ENCODE results near the gene SSR4. TPM values are rescaled to one million over a fixed set of nuclear protein-coding genes. Genes with fewer than 3 reads are reported as not detected.

Gene SSR4
- total and polyA plus RNA-seq, 2 of the 8 experiments (the other 6 are each of a cell fraction or from before 2014, with no cell fraction given), result 168 to 642 TPM

DNA sequence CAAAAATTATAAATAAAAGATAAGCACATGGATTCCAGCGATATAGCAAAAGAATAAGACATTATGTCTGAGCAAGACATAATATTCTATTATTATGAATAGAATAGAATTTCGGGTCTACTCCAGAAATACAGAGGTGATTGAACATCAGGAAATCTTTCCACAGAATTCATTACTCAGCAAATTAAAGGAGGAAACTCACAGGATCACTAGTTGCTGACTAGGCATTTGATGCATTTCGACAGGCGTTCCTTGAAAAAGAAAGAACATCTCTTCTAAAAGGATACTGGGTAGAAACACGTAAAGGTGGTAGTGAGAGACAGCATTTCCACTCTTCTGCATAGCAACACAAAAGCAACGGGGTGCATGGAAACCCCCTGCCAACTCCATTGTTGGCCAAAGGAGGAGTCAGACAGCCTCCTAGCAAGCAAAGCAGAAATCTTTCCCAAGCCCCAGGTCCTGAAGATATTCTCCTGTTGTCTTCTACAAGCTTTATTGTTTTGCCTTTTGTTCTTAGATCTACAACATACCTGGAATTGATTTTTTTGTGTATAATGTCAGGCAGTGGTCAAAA lies 50.1 kb downstream of the SSR4 start:
- Histone ChIP-seq H3K27me3 (replicated peaks in 1 of 4; ENCODE audit: control insufficient read depth in 3 of 4, extremely low read depth in 1 of 4, insufficient read depth in 3 of 4, low read length in 3 of 4) (no peaks in the 10 kb centered on the region), H3K9me3 (ENCODE audit: insufficient read depth in 2 of 2, low read depth in 1 of 2, low read length in 1 of 2) (no peaks in the 10 kb centered on the region), H3K79me1 (ENCODE audit: low read depth, low read length) (no peaks in the 10 kb centered on the region), H2BK120ac (replicated peaks; ENCODE audit: low read depth, low read length) (no peak overlapping the region), H3K23ac (ENCODE audit: insufficient read length) (no peak overlapping the region), H3K4me2 (ENCODE audit: insufficient read depth in 1 of 2, low read depth in 2 of 2, low read length in 2 of 2) (peak overlapping the region; percentile 49 to 61; a peak in 3 of 4 replicates), H2AFZ (ENCODE audit: low read length) (no peak overlapping the region), H3K36me3 (ENCODE audit: control insufficient read depth in 2 of 4, insufficient read depth in 4 of 4, low read length in 3 of 4) (no peaks in the 10 kb centered on the region), H4K5ac (ENCODE audit: insufficient read length, low read depth, low read length) (no peak overlapping the region), H2BK15ac (ENCODE audit: low read length) (no peak overlapping the region), H2BK12ac (ENCODE audit: low read depth, low read length) (no peak overlapping the region; the same call in 1 of the 2 replicates), H3K4ac (replicated peaks; ENCODE audit: insufficient read length, low read depth, low read length) (no peak overlapping the region), H2AK5ac (ENCODE audit: low read depth, low read length) (no peak overlapping the region), H3K4me1 (replicated peaks in 1 of 4; ENCODE audit: control insufficient read depth in 3 of 4, insufficient read depth in 4 of 4, low read length in 3 of 4) (peaks cover 0 to 12% (median 3%) of the 10 kb centered on the region in 4 experiments; a peak in 5 of 7 replicates), H2BK5ac (ENCODE audit: low read depth, low read length) (peak overlapping the region; percentile 95; the same call in 1 of the 2 replicates), H3K9ac (replicated peaks in 1 of 4; ENCODE audit: extremely low read depth in 1 of 4, low read depth in 3 of 4, low read length in 3 of 4) (no peak overlapping the region), H2BK20ac (ENCODE audit: low read length) (no peak overlapping the region), H4K91ac (replicated peaks; ENCODE audit: insufficient read length, low read length) (no peak overlapping the region), H3K4me3 (ENCODE audit: extremely low read depth in 1 of 4, insufficient read depth in 2 of 4, low read depth in 3 of 4, low read length in 4 of 4) (peak overlapping the region in 1 of 4 experiments; percentile 45; a peak in 1 of 8 replicates), H3K14ac (ENCODE audit: insufficient read length) (no peak overlapping the region), H3K18ac (ENCODE audit: extremely low read depth, low read length) (no peak overlapping the region), H3K27ac (ENCODE audit: low read depth, low read length) (no peak overlapping the region), H3K23me2 (ENCODE audit: low read depth, low read length) (no peaks in the 10 kb centered on the region), H4K8ac (ENCODE audit: extremely low read depth, insufficient read depth, low read length) (no peak overlapping the region), H3K79me2 (ENCODE audit: control insufficient read depth in 1 of 2, insufficient read depth in 2 of 2, low read length in 2 of 2) (no peaks in the 10 kb centered on the region), H3K56ac (replicated peaks; ENCODE audit: insufficient read length, low read depth, low read length) (no peak overlapping the region), H4K20me1 (replicated peaks in 1 of 2; ENCODE audit: control insufficient read depth in 1 of 2, insufficient read depth in 2 of 2, low read length in 2 of 2) (no peaks in the 10 kb centered on the region)
- POLR2A ChIA-PET (ENCODE audit: partially characterized antibody), result interaction anchor here (1.4 to 3.3 kb wide), 3 partner anchors 12 to 35 kb away, joined by 4 to 13 read pairs (median 10); no protein-coding TSS in a partner anchor
- 8% methylated on average over 6 of the region's 6 CpGs; no CpG with 5 or more reads in 1 of the 2 experiments for WGBS, 2 experiments (ENCODE audit: extremely low coverage in 1 of 2, insufficient coverage in 1 of 2, insufficient read length in 1 of 2, insufficient replicate concordance in 2 of 2, low coverage in 1 of 2, low lambda C conversion rate in 2 of 2, missing lambda C conversion rate in 1 of 2)
- FAIRE-seq (peak; percentile 89), DNase-seq (ENCODE audit: low read depth in 1 of 2, low spot score in 2 of 2) (no peak)
- TF ChIP-seq MAFK (IDR thresholded peaks at IDR 0.05; ENCODE audit: low read depth, low read length), result peak; percentile 96
- no peak for TF ChIP-seq SIN3A (conservative IDR thresholded peaks at IDR 0.05 in 1 of 2, IDR thresholded peaks at IDR 0.05 in 1 of 2; ENCODE audit: low read depth in 1 of 2, low read length in 2 of 2)
- TF ChIP-seq RFX5 (IDR thresholded peaks at IDR 0.05; ENCODE audit: borderline replicate concordance, low read depth, low read length), result peak; percentile 59; the same call in 1 of the 2 replicates
- TF ChIP-seq BACH1 (IDR thresholded peaks at IDR 0.05; ENCODE audit: low read length), result peak; percentile 95
- CTCF ChIA-PET (ENCODE audit: partially characterized antibody), result interaction anchor here (1.5 kb wide), 1 partner anchor 14 kb away, joined by 3 read pairs; no protein-coding TSS in a partner anchor

All from H1 (cell line).